ENCODE measurements around the gene CDC25C.
"Not testable (repeated sequence)": the region's sequence is repeated elsewhere in the genome, so short reads cannot be mapped to it uniquely, and the experiment has no call there.

Gene CDC25C

DNA sequence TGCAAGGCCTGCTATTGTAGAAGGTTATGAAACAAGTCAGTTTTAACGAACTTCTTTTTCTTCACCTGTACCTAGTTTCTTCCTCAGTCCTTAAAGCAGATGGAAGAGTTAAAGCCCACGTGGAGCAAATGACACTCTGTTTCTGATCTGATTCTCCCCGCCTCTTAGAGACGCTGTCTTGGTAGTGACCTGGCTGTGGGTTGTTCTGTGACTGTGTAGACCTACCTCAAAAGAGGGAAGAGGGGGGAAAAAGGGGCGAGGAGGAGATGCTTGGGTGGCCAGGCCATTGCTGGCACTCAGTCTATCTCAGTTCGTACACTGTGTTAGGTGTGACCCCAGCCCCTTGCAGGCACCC, 57.8 kb downstream of the CDC25C start:
- TF ChIP-seq POLR2A (IDR thresholded peaks at IDR 0.05; ENCODE audit: low read depth, low read length) (no peak), POLR2AphosphoS5 (IDR thresholded peaks at IDR 0.05; ENCODE audit: low read depth, low read length) (no peak), TAF1 (IDR thresholded peaks at IDR 0.05; ENCODE audit: borderline replicate concordance, low read depth, low read length) (no peak)
- FAIRE-seq: no peak
- DNase-seq (ENCODE audit: insufficient read length): no peak

DNA sequence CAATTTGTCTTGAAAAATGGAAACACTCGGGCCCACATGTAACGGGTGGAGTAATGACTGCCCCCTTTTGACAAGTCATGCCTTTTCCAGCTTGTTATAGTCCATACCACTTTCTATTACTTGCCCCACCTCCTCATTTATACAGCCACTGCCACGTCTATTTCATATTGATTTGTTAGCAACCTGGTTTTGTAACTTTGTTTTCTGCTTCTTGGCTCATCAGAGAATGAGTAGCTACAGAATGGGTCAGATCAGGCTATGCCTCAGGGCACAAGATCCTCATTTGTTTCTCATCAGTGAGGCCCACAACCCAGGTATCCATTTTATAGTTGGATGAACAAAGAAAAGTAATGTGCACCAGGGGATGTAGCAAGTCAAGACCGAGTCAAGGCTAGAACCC, 58.9 kb downstream of the CDC25C start:
- TF ChIP-seq POLR2AphosphoS5 (IDR thresholded peaks at IDR 0.05; ENCODE audit: low read depth, low read length) (no peak), TAF1 (IDR thresholded peaks at IDR 0.05; ENCODE audit: borderline replicate concordance, low read depth, low read length) (no peak), POLR2A (IDR thresholded peaks at IDR 0.05; ENCODE audit: low read depth, low read length) (no peak)
- DNase-seq (ENCODE audit: insufficient read length): no peak
- no peak for FAIRE-seq

DNA sequence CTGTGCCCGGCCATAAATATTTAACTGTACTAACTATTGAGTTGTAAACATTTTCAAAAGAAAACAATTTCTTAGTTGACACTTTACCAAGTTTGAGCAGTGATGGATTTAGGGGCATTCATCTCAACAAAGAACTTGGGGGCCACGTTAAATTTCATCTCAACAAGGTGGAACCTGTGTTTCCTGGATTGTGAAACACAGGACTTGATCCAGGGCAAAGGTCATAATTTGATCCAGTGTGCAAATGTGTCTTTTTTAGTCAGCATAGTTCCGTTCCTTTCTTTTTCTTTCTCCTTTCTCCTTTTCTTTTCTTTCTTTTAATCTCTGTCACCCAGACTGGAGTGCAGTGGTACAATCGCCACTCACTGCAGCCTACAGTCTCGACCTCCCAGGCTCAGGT, 60.3 kb downstream of the CDC25C start:
- no peak for TF ChIP-seq TAF1 (IDR thresholded peaks at IDR 0.05; ENCODE audit: borderline replicate concordance, low read depth, low read length)
- no peak for TF ChIP-seq POLR2A (IDR thresholded peaks at IDR 0.05; ENCODE audit: low read depth, low read length)
- TF ChIP-seq POLR2AphosphoS5 (IDR thresholded peaks at IDR 0.05; ENCODE audit: low read depth, low read length): no peak
- no peak for DNase-seq (ENCODE audit: insufficient read length)
- FAIRE-seq: no peak

DNA sequence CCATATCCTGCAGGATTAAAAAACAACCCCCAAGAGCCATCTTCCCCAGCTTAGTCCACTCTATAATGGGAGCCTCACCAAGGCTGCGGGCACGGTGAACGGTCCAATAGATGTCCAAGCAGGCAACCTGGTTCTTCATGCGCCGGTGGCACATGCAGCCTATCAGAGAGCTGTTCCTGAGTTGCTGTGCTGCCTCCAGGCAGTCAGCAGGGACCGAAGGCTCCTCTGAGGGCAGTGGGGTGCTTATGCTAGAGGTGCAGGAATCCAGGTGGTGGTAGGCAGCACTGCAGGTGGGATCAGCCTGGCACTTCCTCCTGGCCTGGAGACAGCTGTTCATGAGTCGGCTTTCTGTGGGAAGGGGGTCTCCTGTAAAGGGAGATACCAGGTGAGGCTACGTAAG, 67.4 kb downstream of the CDC25C start:
- DNase-seq (ENCODE audit: insufficient read length): no peak
- TF ChIP-seq POLR2AphosphoS5 (IDR thresholded peaks at IDR 0.05; ENCODE audit: low read depth, low read length) (no peak), POLR2A (IDR thresholded peaks at IDR 0.05; ENCODE audit: low read depth, low read length) (no peak), TAF1 (IDR thresholded peaks at IDR 0.05; ENCODE audit: borderline replicate concordance, low read depth, low read length) (no peak)
- FAIRE-seq: no peak

DNA sequence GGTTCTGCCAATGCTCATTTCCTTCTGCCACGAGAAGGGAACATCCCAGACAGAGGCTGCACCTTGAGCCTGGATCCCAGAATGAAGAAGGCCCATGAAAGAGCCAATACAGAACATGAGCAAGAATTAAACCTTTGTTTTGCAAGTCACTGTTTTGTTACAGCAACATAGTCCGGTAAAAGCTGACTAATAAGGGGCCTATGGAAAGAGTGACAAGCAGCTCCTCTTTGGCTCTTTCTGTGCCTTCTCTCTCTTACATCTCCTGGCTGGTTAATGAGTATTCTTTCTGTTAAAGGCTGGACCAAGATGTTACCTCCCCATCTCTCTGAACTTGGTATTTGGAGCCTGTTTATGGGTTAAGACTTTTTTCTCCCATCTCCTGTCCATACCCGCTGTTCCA, 68.0 kb downstream of the CDC25C start:
- no peak for FAIRE-seq
- DNase-seq (ENCODE audit: insufficient read length): no peak
- TF ChIP-seq TAF1 (IDR thresholded peaks at IDR 0.05; ENCODE audit: borderline replicate concordance, low read depth, low read length) (no peak), POLR2AphosphoS5 (IDR thresholded peaks at IDR 0.05; ENCODE audit: low read depth, low read length) (no peak), POLR2A (IDR thresholded peaks at IDR 0.05; ENCODE audit: low read depth, low read length) (no peak)

DNA sequence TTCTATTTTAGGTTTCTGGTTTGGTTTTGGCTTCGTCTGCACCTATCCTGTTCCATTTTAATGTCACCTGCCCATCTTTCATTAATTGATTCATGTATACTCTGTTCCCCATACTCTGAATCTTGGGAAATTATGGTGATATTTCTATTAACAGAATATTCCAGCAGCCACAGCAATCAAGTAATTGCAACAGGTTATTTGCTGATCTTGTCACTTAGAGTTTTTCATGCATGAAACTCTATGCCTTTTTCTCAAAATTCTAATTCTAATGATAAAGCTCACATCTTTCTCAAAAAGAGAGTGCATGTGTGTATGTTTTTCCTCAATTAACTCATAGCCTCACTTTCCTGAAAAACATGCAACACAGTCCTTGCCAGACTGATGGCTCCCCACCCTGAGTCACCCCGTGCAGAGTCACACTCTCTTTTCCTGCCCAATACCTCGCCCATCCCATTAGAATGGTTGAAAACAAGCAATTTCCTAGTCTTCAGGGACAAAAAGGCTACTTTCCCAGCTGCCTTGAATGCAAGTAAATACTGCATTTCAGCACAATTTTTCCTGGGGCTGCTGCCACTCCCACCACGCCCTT, 72.8 kb downstream of the CDC25C start:
- TF ChIP-seq TAF1 (IDR thresholded peaks at IDR 0.05; ENCODE audit: borderline replicate concordance, low read depth, low read length) (no peak), POLR2A (IDR thresholded peaks at IDR 0.05; ENCODE audit: low read depth, low read length) (no peak), POLR2AphosphoS5 (IDR thresholded peaks at IDR 0.05; ENCODE audit: low read depth, low read length) (no peak)
- FAIRE-seq (no peak), DNase-seq (ENCODE audit: insufficient read length) (no peak)

DNA sequence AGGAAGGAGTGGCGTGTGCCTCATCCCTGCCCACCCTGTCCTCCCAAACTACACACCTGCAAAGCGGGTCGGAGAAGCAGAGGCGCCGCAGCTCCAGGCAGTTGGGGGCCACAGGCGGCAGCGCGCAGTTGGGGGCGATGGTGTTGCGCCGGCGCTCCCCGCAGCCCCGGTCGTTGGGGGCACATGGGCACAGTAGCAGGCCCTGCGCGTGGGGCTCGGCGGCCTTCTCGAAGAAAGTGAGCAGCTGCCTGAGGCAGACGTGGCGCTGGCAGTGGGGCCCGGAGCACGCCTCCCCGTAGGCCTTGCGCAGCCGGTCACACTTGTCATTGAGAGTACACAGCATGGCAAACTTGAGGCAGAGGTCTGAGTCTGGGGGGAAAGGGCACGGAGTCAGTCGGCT, 74.0 kb downstream of the CDC25C start:
- DNase-seq (ENCODE audit: insufficient read length) (no peak), FAIRE-seq (no peak)
- TF ChIP-seq POLR2A (IDR thresholded peaks at IDR 0.05; ENCODE audit: low read depth, low read length): no peak
- no peak for TF ChIP-seq POLR2AphosphoS5 (IDR thresholded peaks at IDR 0.05; ENCODE audit: low read depth, low read length)
- TF ChIP-seq TAF1 (IDR thresholded peaks at IDR 0.05; ENCODE audit: borderline replicate concordance, low read depth, low read length): no peak

DNA sequence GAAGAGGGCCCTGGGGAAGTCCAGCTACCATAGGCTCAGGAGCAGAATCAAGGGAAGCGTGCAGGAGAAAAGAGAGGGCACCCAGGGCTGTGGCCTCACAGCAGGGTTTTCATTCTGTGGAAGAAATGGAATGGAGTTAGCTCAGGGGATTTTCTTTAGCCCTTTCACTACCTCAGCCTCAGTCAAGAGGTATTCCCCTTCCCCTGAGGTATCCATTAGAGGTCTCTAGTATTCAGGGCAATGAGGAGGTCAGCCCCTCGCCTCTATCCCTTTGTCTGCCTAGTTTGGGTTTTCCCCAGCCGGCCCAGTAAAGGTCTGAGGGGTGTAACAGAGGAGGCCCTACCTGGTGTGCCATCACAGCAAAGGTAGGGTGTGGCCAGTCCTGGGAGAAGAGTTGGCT, 78.7 kb downstream of the CDC25C start:
- TF ChIP-seq TAF1 (IDR thresholded peaks at IDR 0.05; ENCODE audit: borderline replicate concordance, low read depth, low read length): no peak
- TF ChIP-seq POLR2AphosphoS5 (IDR thresholded peaks at IDR 0.05; ENCODE audit: low read depth, low read length): no peak
- DNase-seq (ENCODE audit: insufficient read length) (no peak), FAIRE-seq (no peak)

DNA sequence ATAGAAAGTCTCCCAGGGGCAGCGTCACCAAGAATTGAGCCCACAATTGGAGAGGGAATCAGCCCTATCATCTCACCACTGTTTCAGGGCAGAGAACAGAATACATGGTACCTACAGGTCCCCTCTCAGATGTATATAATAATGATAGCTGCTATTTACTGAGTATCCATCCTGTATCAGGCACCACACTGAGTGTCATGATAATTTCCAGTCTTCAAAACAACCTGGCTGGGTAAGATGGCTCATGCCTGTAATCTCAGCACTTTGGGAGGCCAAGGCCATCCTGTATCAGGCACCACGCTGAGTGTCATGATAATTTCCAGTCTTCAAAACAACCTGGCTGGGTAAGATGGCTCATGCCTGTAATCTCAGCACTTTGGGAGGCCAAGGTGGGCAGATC, 83.8 kb downstream of the CDC25C start:
- FAIRE-seq; DNase-seq (ENCODE audit: insufficient read length): not testable (repeated sequence)

DNA sequence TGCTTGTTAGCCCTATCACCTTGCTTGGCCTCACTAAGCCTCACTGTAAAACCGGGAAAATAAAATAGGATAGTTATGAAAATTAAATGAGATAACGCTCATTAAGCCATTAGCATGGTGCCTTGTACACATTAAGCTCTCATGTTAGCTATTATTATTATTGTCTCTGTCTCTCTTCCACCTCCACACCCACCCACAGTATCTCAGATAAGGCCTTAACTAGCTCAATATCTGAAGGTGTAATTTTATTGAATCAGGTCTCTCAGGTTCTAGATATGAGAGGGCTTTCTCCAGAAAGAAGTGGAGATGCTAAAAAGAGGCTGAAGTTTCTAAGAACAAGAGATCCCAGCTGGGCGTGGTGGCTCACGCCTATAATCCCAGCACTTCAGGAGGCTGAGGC, 84.8 kb downstream of the CDC25C start:
- TF ChIP-seq TAF1 (IDR thresholded peaks at IDR 0.05; ENCODE audit: borderline replicate concordance, low read depth, low read length) (no peak), POLR2AphosphoS5 (IDR thresholded peaks at IDR 0.05; ENCODE audit: low read depth, low read length) (no peak), POLR2A (IDR thresholded peaks at IDR 0.05; ENCODE audit: low read depth, low read length) (no peak)
- DNase-seq (ENCODE audit: insufficient read length) (no peak), FAIRE-seq (no peak)

DNA sequence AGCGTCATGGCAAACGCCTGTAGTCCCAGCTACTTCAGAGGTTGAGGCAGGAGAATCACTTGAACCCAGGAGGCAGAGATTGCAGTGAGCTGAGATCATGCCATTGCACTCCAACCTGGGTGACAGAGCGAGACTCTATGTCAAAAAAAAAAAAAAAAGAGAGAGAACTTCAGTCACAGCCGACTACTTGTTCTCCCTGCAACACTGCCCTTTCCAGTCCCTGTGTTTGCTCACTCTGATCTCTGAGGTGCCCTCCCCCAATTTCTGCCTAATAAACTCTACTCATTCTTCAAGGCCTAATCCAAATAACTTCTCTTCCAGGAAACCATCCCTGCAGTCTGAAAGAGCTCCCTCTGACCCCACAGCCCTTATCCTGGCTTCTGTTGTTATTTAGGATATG, 85.3 kb downstream of the CDC25C start:
- DNase-seq (ENCODE audit: insufficient read length) (no peak), FAIRE-seq (no peak)
- TF ChIP-seq POLR2A (IDR thresholded peaks at IDR 0.05; ENCODE audit: low read depth, low read length) (no peak), POLR2AphosphoS5 (IDR thresholded peaks at IDR 0.05; ENCODE audit: low read depth, low read length) (no peak), TAF1 (IDR thresholded peaks at IDR 0.05; ENCODE audit: borderline replicate concordance, low read depth, low read length) (no peak)

DNA sequence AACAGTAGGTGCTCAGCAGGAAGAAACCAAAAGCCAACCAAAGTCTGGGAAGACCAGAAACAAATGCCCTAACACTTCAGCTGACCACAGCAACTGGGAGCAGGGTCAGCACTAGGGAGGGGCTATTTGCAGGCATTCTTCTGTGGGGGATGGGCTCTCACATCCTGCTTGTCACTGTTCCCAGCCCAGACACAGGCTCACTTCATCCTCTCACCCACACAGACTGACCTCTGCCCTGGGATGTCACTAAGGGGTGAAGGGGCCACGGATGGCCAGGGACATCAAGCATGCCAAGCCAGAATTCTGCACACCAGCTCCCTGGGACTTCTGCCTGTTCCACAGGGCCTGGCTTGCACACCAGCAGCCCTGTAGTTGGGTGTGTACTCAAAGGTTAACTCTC, 85.9 kb downstream of the CDC25C start:
- FAIRE-seq (no peak), DNase-seq (ENCODE audit: insufficient read length) (no peak)
- TF ChIP-seq POLR2A (IDR thresholded peaks at IDR 0.05; ENCODE audit: low read depth, low read length) (no peak), POLR2AphosphoS5 (IDR thresholded peaks at IDR 0.05; ENCODE audit: low read depth, low read length) (no peak), TAF1 (IDR thresholded peaks at IDR 0.05; ENCODE audit: borderline replicate concordance, low read depth, low read length) (no peak)

DNA sequence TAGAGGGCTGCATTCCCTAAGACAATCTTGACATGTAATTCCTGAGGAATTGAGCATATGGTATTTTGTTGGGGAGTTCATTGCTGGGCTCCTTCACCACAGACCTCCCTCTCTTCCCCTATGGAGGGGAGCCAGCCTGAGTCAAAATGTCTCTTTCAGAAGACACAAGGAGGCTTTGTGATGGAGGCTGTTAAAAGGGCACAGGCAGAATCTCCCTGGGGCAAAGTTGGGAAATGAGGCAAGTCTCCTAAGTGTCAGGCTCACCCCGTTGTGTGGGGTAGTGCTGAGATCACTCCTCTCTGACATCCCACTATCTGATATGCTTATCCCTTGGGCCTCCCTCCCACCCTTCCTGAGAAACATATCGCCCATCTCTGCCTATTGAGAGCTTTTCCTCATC, 87.8 kb downstream of the CDC25C start:
- DNase-seq (ENCODE audit: insufficient read length) (no peak), FAIRE-seq (no peak)
- TF ChIP-seq POLR2AphosphoS5 (IDR thresholded peaks at IDR 0.05; ENCODE audit: low read depth, low read length) (no peak), POLR2A (IDR thresholded peaks at IDR 0.05; ENCODE audit: low read depth, low read length) (no peak), TAF1 (IDR thresholded peaks at IDR 0.05; ENCODE audit: borderline replicate concordance, low read depth, low read length) (no peak)
